ENCODE measurements around the gene IRX5.

Gene IRX5

DNA sequence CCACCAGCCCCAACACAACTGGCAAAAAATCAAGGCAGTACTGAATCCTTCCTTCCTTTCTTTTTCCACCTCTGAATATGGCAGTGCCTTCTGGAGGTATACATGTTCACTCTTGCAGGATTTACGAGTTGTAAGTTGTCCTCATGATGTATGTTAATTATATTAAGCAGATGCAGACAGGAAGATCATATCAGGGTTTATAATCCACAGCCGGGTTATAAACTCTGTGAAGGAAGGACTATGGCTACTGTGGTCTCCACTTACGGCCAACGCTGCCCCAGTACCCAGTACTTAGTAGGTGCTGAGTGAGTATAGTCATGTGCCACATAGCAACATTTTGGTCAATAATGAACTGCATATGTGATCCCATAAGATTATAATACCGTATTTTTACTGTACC is 19.6 kb upstream of the IRX5 start:
- Histone ChIP-seq H3K4me2 (ENCODE audit: low read length) (no peak overlapping the region), H3K9ac (no peak overlapping the region), H2AFZ (no peak overlapping the region), H3K4me3 (ENCODE audit: low read depth, low read length) (no peak overlapping the region), H3K9me3 (ENCODE audit: control insufficient read depth, low read length) (no peaks in the 10 kb centered on the region), H3K4me1 (no peaks in the 10 kb centered on the region), H3K27ac (no peak overlapping the region), H3K79me2 (no peaks in the 10 kb centered on the region), H3K27me3 (ENCODE audit: control insufficient read depth, insufficient read depth, low read length) (no peaks in the 10 kb centered on the region), H3K36me3 (ENCODE audit: control insufficient read depth, insufficient read depth, low read length) (no peaks in the 10 kb centered on the region)
- no peak for TF ChIP-seq CTCF (IDR thresholded peaks at IDR 0.05)

DNA sequence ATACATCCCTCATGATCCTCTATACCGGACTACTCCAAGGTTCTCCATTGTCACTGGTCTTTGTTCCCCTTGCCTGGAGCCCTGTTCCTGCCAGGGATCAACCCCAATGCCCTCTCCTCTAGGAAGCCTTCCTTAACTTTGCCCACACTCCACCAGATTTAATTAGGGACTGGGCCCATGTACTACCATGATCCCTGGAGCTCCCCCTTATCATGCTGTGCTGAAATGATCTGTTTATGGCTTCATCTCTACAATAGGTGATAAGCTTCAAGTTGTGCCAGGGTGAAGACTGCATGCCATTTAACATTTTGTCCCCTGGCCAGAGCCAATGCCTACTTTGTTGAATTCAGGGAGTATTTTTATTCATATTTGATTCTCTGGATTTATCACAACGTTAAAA is 17.9 kb upstream of the IRX5 start:
- no peak for TF ChIP-seq CTCF (IDR thresholded peaks at IDR 0.05)
- Histone ChIP-seq H3K9ac (no peak overlapping the region), H3K79me2 (no peaks in the 10 kb centered on the region), H3K9me3 (ENCODE audit: control insufficient read depth, low read length) (no peaks in the 10 kb centered on the region), H3K27me3 (ENCODE audit: control insufficient read depth, insufficient read depth, low read length) (no peaks in the 10 kb centered on the region), H2AFZ (no peak overlapping the region), H3K4me3 (ENCODE audit: low read depth, low read length) (no peak overlapping the region), H3K4me2 (ENCODE audit: low read length) (no peak overlapping the region), H3K4me1 (no peaks in the 10 kb centered on the region), H3K36me3 (ENCODE audit: control insufficient read depth, insufficient read depth, low read length) (no peaks in the 10 kb centered on the region), H3K27ac (no peak overlapping the region)

DNA sequence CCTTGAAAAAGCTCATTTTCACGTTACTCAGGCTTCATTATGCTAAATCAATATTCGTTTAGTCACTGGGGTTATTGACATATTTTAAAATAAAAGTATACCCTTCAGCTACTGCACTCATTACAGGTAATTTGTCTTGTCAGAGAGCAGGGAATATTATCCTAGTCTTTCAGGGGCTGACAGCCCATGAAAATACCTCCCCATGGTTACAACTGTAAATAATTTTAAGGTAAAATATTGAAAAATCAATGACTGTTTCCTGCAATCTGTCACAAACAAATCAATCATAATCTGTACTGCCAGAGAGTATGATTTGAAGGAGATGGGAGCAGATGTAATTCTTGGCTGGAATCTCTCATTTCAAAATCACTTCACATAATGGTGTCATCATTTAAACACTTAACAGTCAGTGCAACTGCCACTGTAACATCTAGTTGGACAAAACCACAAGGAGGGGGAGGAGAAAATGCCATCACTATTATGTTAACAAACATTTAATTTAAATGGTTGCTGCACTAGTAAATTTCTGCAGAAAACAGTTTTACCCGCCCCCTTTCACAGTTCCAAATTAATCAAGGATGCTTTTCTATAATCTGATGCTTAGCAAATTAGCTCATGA is 9.3 kb upstream of the IRX5 start:
- H3K9me3 ChIP-seq (ENCODE audit: control insufficient read depth, low read length), result no peaks in the 10 kb centered on the region
- no peak overlapping the region for H2AFZ ChIP-seq
- no peak for TF ChIP-seq CTCF (IDR thresholded peaks at IDR 0.05)
- H3K9ac ChIP-seq, result no peak overlapping the region
- no peaks in the 10 kb centered on the region for H3K36me3 ChIP-seq (ENCODE audit: control insufficient read depth, insufficient read depth, low read length)
- no peaks in the 10 kb centered on the region for H3K27me3 ChIP-seq (ENCODE audit: control insufficient read depth, insufficient read depth, low read length)
- H3K4me3 ChIP-seq (ENCODE audit: low read depth, low read length), result no peak overlapping the region
- H3K4me2 ChIP-seq (ENCODE audit: low read length), result no peak overlapping the region
- no peak overlapping the region for H3K27ac ChIP-seq
- H3K79me2 ChIP-seq, result no peaks in the 10 kb centered on the region
- H3K4me1 ChIP-seq, result no peaks in the 10 kb centered on the region

DNA sequence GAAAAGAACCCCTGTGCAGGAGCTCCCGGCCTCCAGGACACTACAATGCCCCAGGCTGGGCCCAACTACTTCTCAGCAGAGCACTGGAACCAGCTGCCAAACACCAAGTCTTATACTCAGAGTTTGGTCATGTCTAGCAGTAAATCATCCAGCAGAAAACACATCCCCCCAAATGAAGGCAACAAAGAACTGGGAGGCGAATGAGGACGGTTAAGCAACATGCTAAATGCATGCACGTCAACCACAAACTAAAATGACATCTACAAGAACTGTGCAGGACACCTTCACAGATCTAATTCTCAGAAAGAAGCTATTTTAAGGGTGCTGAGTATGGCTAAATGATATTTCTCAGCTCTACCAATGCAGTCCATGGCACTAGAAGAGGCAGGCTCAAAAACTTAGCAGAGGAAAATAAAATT is 7.6 kb upstream of the IRX5 start:
- no peak overlapping the region for H3K27ac ChIP-seq
- no peaks in the 10 kb centered on the region for H3K79me2 ChIP-seq
- H3K4me3 ChIP-seq (ENCODE audit: low read depth, low read length), result no peak overlapping the region
- no peaks in the 10 kb centered on the region for H3K27me3 ChIP-seq (ENCODE audit: control insufficient read depth, insufficient read depth, low read length)
- no peaks in the 10 kb centered on the region for H3K9me3 ChIP-seq (ENCODE audit: control insufficient read depth, low read length)
- no peak for TF ChIP-seq CTCF (IDR thresholded peaks at IDR 0.05)
- H3K4me1 ChIP-seq, result no peaks in the 10 kb centered on the region
- H3K9ac ChIP-seq, result no peak overlapping the region
- no peak overlapping the region for H3K4me2 ChIP-seq (ENCODE audit: low read length)
- H3K36me3 ChIP-seq (ENCODE audit: control insufficient read depth, insufficient read depth, low read length), result no peaks in the 10 kb centered on the region
- H2AFZ ChIP-seq, result no peak overlapping the region

DNA sequence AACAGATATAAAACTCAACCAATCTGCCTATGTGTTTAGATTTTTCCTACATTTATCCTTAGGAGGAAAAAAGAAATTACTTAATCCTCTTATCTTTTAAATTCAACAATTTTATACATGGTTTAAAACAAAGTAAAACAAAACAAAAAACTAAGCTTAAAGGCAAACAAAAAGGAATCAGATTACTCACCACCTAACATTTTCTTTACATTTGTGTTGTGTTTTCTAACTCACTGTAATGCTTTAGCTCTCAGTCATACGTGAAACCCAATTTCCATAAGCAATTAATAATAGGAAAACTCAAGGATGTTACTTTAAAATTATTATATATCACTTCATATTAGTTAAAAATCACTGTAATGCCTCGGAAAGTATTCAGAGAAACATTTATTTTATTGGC is 6.7 kb upstream of the IRX5 start:
- no peaks in the 10 kb centered on the region for H3K9me3 ChIP-seq (ENCODE audit: control insufficient read depth, low read length)
- no peaks in the 10 kb centered on the region for H3K27me3 ChIP-seq (ENCODE audit: control insufficient read depth, insufficient read depth, low read length)

More for the DNA sequence above, 6.7 kb upstream of the IRX5 start:
- no peaks in the 10 kb centered on the region for H3K4me1 ChIP-seq
- no peak overlapping the region for H3K27ac ChIP-seq
- no peak overlapping the region for H3K4me3 ChIP-seq (ENCODE audit: low read depth, low read length)
- H3K9ac ChIP-seq, result no peak overlapping the region
- no peak overlapping the region for H2AFZ ChIP-seq
- no peak overlapping the region for H3K4me2 ChIP-seq (ENCODE audit: low read length)
- no peak for TF ChIP-seq CTCF (IDR thresholded peaks at IDR 0.05)
- no peaks in the 10 kb centered on the region for H3K36me3 ChIP-seq (ENCODE audit: control insufficient read depth, insufficient read depth, low read length)
- H3K79me2 ChIP-seq, result no peaks in the 10 kb centered on the region

All from parathyroid adenoma (tissue), 2 donors.